ENCODE measurements around the gene SPOCK3. TPM values are rescaled to one million over a fixed set of nuclear protein-coding genes. Genes with fewer than 3 reads are reported as not detected.

SPOCK3 gene
- 0.32 TPM in 1 of 2 replicates, not detected in the other for total RNA-seq

DNA sequence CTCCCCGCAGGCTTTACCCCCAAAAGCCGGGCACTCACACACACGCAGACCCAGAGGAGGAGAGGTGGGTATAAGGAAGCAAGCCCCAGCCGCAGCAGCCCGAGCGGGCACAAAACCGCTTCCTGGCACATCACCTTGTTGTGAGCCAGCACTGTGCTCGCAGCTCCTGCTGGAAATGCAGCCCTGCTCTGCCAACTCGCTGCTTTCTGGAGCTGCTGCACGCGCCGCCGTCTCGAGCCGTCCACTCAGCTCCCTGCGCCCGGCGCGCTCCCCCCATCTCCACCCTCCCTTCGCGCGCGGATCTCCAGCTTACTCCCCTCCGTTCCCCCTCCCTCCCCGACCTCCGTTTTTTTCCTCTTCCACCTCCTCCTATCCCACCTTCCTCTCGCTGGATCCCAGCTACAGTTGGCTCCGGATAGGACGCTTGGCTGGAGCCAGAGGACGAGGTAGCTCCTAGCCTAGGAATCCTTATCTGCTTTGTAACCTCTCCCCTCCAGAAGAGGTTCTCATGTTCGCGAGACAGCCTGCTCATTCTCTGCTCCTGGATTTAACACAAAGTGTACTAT, at the start of gene SPOCK3:
SPOCK3 (minus strand) TSS at position 179 of the 566 bp plus-strand sequence.

